HL-60/S4 (cell line): ENCODE data around the gene CCL13.

Experiments
- in situ Hi-C: fragments of 300-500 bp; cut with MboI; formaldehyde crosslinking; loops from 2 replicates; pipeline ENCODE4 v1.14.3; 2022; ENCODE audit warnings: low sequenced_read_pairs

Gene CCL13

GRCh38 chr17:34361478-34362061 lies 5.3 kb downstream of the CCL13 start:
- in situ Hi-C loops, result loop anchor here (5.0 kb wide), 1 partner anchor 159 kb away; no protein-coding TSS in a partner anchor

DNA sequence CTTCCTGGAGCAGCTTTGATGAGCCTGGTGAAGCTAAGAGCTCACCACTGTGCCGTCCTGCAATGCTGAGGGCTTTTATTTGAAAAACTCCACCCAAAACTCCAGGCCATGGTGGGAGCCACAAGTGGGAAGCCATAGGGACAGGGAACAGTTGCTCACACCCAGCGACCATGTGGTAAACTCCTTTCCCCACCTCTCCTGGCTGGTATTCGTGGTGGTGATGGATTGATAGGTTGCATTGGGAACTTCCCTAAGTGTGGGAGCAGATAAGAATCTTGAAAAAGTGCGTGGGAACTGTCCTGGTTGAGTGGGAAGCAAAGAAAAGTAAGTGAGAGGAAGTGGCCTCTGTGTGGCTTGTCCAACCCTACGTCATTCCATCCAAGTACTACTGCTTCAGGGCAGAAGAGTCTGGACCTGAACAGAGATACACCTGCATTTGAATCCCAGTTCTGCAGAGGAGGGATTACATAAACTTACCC lies 6.9 kb downstream of the CCL13 start, which contains the start of gene CCL1:
CCL1 (minus strand) TSS at position 51 of the 479 bp plus-strand sequence. CDS start 72 bp downstream, outside the sequence.
- in situ Hi-C loops, result loop anchor here (5.0 kb wide), 1 partner anchor 161 kb away; no protein-coding TSS in a partner anchor

DNA sequence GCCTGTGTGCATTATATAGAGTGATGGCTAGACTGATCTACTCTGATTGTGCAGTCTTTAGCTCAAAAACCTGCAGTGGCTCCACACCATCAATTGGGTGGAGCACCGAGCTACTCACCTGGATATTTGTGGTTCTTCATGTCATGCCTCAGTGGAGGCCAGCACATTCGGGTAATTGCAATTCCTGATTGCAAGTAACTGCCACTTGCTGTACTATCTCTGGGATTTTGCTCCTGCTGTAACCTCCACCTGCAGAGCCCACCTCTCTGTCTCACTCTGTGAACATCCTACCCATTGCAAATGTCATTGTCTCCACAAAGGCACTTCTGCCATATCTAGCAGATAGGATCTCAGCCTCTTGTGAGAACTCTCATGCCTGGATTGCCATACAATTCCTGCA lies 8.5 kb downstream of the CCL13 start:
- in situ Hi-C loops, result loop anchor here (5.0 kb wide), 1 partner anchor 162 kb away; no protein-coding TSS in a partner anchor

- in situ Hi-C loops, result no loop called here
Observed at GRCh38 chr17:34365340-34365739, 9.1 kb downstream of the CCL13 start.

DNA sequence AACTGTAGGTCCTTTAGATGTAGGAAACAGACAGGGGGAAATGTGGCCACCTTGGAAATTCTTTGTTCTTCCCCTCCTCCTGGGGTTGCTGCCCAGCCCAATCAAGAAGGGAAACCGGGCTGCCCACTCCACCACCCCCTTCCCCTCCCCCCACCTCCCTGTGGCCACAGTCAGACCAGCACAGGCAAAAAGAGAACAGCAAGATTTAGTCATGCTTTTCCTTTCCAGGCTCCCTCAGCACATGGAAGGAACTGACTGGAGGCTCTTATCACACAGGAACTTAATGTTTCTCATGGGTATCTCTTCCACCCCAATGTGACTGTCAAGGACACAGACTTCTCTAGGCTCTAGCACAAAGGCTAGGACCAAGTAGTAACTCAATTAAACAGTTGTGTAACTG lies 9.7 kb downstream of the CCL13 start:
- in situ Hi-C loops, result no loop called here

- in situ Hi-C loops, result no loop called here
Observed at GRCh38 chr17:34366529-34367107, 10.3 kb downstream of the CCL13 start.

DNA sequence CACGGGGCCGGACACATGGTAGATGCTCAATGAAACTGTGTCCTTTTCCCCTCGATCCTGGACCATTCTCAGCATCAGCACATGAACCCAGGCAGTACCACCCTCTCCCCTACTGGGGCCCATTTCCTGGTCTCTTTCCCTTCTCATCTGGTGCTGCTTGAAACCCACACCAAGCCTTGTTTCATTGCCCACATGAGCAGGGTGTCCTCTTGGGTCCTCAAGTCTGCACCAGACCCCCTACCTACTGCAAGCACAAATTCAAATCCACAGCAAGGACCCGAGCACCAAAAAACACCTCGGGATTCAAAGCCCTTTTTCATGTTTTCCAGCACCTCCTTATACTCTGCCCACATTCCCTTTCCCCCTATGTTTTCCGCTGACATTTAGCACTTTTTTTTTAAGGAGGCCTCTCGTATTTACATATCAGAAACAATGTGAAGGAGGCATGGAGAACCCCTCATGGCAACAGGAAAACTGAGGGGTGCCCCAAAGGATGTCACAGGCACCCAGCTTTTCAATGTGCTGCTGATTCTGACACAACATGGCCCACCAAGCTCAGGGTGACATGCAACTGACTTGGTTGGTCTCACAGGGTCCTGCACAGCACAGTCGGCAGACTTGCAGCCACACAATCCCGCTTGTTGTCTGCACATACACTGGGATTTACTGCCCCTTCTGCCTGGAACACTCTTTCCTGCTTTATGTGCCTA lies 11.4 kb downstream of the CCL13 start:
- in situ Hi-C loops, result no loop called here

DNA sequence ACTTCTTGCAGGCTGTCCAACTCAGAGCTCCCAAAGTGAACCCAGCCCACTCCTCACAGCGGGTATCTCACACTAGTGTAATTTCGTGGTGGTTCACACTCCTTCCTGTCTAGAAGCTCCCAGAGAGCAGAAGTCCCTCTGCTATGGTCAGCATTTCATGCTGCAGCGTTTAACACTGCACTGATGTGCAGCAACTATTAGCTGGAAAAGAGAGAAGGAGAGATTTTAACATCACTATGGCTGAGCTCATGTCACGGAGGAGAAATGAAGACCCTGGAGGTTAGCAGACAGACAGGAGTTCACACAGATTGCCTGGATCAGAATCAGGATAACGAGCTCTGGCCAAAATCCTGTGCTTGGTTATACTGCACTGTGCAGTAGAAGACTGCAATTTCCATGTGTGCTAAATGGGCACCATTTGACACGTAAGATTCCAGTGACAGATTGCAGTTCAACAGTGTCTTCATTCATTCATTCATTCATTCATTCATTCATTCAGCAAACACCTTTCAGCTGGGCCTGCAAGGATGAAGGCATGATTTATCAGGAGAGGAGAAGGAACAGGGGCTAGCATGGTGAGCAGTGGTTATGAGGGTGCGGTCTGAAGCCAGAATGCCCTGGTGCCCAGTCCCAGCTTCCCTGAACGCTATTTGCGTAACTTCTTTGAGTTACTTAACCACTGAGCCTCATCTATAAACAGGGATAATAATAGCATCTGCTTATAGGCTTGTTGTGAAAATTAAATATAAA lies 12.1 kb downstream of the CCL13 start:
- in situ Hi-C loops, result no loop called here

DNA sequence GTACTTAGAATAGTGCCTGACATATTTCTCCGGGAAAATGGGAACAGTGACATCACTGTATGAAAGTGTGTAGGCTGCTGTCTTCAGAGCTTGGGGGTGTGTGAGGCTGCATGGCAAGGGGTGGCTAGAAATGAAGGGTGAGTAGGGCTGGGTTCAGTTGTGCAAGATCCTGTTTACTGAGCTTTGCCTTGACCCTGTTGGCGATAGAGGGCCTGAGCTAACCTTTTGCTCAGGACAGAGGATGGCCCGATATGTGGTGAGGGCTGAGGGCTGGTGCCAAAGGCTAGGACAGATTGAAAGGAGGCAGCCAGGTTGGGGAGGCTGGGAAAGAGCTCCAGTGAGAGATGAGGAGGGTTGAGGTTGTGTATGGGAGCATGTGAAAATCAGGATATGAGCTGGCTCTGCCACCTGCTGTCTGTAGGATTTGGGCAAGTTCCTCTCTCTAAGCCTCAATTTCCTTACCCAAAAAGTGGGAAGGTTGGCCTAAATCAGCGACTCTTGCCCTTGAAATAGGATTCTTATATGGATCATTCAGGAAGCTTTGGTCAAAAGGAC lies 12.7 kb downstream of the CCL13 start:
- in situ Hi-C loops, result no loop called here

GRCh38 chr17:34369571-34369970 lies 13.3 kb downstream of the CCL13 start:
- in situ Hi-C loops, result no loop called here

DNA sequence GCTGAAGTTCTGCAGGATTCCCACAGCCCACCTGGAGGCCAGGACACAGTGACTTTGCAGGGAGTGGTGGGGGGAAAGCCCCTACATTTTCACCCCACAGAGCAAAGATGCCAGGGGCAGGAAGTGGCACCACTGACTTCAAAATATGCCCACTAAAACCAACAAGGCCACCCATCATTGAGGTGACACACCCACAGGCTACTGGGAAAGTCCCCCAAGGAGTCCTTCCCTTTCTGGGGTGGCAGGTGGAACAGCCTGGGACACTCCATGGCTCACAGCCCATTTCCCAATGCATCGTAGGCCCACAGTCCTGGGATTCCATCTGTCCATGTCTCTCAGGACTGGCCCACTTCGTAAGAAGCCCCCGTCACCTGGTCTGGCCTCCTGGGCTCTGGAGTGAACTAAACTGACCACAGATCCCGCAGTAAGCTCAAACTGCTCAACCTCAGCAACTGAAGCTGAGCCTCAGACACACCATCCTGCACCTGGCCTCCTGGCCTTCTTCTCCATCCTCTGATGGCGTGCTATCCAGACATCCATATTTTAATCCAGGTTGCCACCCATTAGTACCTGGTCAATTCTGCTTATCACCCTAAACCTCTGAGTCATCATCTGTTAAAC lies 14.2 kb downstream of the CCL13 start:
- in situ Hi-C loops, result no loop called here

DNA sequence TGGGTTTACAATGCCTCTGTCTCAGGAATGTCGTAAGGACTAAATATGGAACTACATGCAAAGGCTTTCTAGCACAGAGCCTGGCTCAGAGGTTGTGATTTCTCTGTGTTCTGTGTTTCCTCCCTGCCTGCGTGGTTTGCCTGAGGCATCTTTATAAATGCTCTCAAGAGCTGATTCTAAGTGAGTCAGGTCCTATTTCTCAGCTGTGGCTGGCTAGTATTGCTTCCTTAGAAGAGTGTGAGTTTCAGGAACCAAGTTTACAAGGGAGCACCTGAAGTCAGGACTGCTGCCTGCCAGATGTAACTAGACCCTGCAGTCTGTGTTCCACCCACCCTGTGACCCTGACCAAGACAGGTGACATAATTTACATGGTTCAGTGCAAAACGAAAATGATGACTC lies 14.7 kb downstream of the CCL13 start:
- in situ Hi-C loops, result no loop called here

DNA sequence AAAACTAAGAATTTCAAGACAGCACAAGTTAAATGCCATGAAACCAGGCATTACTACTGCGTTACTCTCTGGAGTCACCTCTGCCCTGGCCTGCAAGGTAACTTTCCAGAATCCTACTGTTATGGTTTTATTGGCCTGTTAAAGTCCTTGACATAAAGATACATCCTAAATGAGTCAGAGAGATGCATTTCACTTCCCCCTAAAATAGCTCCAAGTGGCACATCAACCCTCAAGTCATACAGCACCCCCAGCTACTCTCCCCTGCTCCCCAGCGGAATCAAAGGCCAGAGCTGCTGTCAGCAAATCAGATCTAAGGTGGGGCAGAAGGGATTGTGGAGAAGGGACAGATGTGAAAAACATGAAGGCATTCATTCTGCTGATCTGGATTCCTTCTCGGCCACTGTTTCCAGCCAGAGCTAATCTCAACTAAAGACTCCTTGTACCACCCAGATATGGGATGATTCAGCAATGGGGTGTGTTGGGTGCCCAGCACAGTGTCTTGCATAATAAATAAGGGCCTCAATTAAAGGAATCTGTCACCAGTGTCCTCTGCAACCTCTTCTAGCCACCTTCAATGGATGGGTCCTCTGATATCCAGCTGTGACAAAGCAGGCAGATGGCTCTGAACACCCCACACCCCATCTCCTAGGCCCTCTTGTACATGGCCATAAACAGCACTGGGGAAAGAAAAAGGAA lies 15.3 kb downstream of the CCL13 start:
- in situ Hi-C loops, result no loop called here

GRCh38 chr17:34374457-34374856 lies 18.2 kb downstream of the CCL13 start:
- in situ Hi-C loops, result no loop called here

GRCh38 chr17:34375426-34375997 lies 19.2 kb downstream of the CCL13 start:
- in situ Hi-C loops, result no loop called here

- in situ Hi-C loops, result no loop called here
Observed at GRCh38 chr17:34377078-34377823, 21.0 kb downstream of the CCL13 start.

GRCh38 chr17:34378664-34379101 lies 22.4 kb downstream of the CCL13 start:
- in situ Hi-C loops, result no loop called here

DNA sequence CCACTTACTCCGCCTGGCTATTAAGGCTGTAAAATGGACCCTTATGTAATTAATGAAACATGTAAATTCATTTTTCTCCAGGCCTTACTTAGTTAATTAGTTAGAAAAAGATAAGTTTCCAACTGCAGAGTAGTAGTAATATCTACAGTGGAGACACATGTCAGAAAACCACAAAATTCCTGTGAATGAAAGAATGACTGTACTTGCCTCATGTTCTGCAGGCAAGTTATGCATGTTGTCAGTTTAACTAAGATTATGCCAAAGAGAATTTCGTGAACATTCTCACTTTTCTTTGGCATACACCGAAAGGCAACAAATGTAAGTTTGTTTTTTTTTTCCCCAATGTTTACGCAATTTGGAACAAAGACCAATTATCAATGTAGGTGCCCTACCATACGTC lies 23.6 kb downstream of the CCL13 start:
- in situ Hi-C loops, result no loop called here

GRCh38 chr17:34382621-34383124 lies 26.4 kb downstream of the CCL13 start:
- in situ Hi-C loops, result no loop called here
